ENCODE measurements around the gene BCL2L14.

Gene BCL2L14

GRCh38 chr12:12070674-12071656 is at the start of gene BCL2L14:
Gene BCL2L14, plus strand, starts transcription at chr12:12070939. Its CDS starts 8,367 bp downstream, at chr12:12079306.
- Histone ChIP-seq H3K9me3 (ENCODE audit: control insufficient read depth, low read length) (no peaks in the 10 kb centered on the region), H3K4me1 (ENCODE audit: control insufficient read depth, insufficient read depth, low read length) (peaks cover 3% of the 10 kb centered on the region), H3K36me3 (ENCODE audit: control insufficient read depth, insufficient read depth, low read length, severe bottlenecking) (no peaks in the 10 kb centered on the region), H3K27me3 (replicated peaks; ENCODE audit: control insufficient read depth, insufficient read depth, low read length) (peaks cover 19% of the 10 kb centered on the region), H3K4me3 (ENCODE audit: low read length) (no peak within 1 kb of the TSS), H3K9ac (ENCODE audit: low read length) (no peak within 1 kb of the TSS)
- no peak for DNase-seq (ENCODE audit: low read depth)

- Histone ChIP-seq H3K9me3 (ENCODE audit: control insufficient read depth, low read length) (peaks cover 2% of the 10 kb centered on the region), H3K27me3 (replicated peaks; ENCODE audit: control insufficient read depth, insufficient read depth, low read length) (no peaks in the 10 kb centered on the region), H3K9ac (ENCODE audit: low read length) (no peak overlapping the region), H3K4me1 (ENCODE audit: control insufficient read depth, insufficient read depth, low read length) (peaks cover 12% of the 10 kb centered on the region), H3K4me3 (ENCODE audit: low read length) (no peak overlapping the region), H3K36me3 (ENCODE audit: control insufficient read depth, insufficient read depth, low read length, severe bottlenecking) (no peaks in the 10 kb centered on the region)
- DNase-seq (ENCODE audit: low read depth), result no peak
Measured at GRCh38 chr12:12022306-12022936, 48.3 kb upstream of the BCL2L14 start.

GRCh38 chr12:12023456-12023855 is 47.3 kb upstream of the BCL2L14 start:
- no peak overlapping the region for H3K9ac ChIP-seq (ENCODE audit: low read length)
- H3K27me3 ChIP-seq (replicated peaks; ENCODE audit: control insufficient read depth, insufficient read depth, low read length), result no peaks in the 10 kb centered on the region
- no peaks in the 10 kb centered on the region for H3K36me3 ChIP-seq (ENCODE audit: control insufficient read depth, insufficient read depth, low read length, severe bottlenecking)
- DNase-seq (ENCODE audit: low read depth), result no peak
- H3K9me3 ChIP-seq (ENCODE audit: control insufficient read depth, low read length), result peaks cover 2% of the 10 kb centered on the region
- H3K4me1 ChIP-seq (ENCODE audit: control insufficient read depth, insufficient read depth, low read length), result peaks cover 2% of the 10 kb centered on the region
- no peak overlapping the region for H3K4me3 ChIP-seq (ENCODE audit: low read length)

GRCh38 chr12:12024911-12025682 is 45.6 kb upstream of the BCL2L14 start:
- Histone ChIP-seq H3K4me3 (ENCODE audit: low read length) (no peak overlapping the region), H3K36me3 (ENCODE audit: control insufficient read depth, insufficient read depth, low read length, severe bottlenecking) (no peaks in the 10 kb centered on the region), H3K9ac (ENCODE audit: low read length) (no peak overlapping the region), H3K4me1 (ENCODE audit: control insufficient read depth, insufficient read depth, low read length) (no peaks in the 10 kb centered on the region), H3K9me3 (ENCODE audit: control insufficient read depth, low read length) (peaks cover 2% of the 10 kb centered on the region), H3K27me3 (replicated peaks; ENCODE audit: control insufficient read depth, insufficient read depth, low read length) (no peaks in the 10 kb centered on the region)
- DNase-seq (ENCODE audit: low read depth), result no peak

- no peak overlapping the region for H3K9ac ChIP-seq (ENCODE audit: low read length)
- H3K36me3 ChIP-seq (ENCODE audit: control insufficient read depth, insufficient read depth, low read length, severe bottlenecking), result no peaks in the 10 kb centered on the region
- H3K4me3 ChIP-seq (ENCODE audit: low read length), result no peak overlapping the region
- H3K4me1 ChIP-seq (ENCODE audit: control insufficient read depth, insufficient read depth, low read length), result no peaks in the 10 kb centered on the region
- no peaks in the 10 kb centered on the region for H3K27me3 ChIP-seq (replicated peaks; ENCODE audit: control insufficient read depth, insufficient read depth, low read length)
- peaks cover 2% of the 10 kb centered on the region for H3K9me3 ChIP-seq (ENCODE audit: control insufficient read depth, low read length)
- no peak for DNase-seq (ENCODE audit: low read depth)
Measured at GRCh38 chr12:12025799-12026386, 44.8 kb upstream of the BCL2L14 start.

GRCh38 chr12:12028668-12029402 is 41.9 kb upstream of the BCL2L14 start:
- no peak for DNase-seq (ENCODE audit: low read depth)
- H3K9me3 ChIP-seq (ENCODE audit: control insufficient read depth, low read length), result peaks cover 2% of the 10 kb centered on the region
- H3K36me3 ChIP-seq (ENCODE audit: control insufficient read depth, insufficient read depth, low read length, severe bottlenecking), result no peaks in the 10 kb centered on the region
- H3K4me3 ChIP-seq (ENCODE audit: low read length), result no peak overlapping the region
- H3K4me1 ChIP-seq (ENCODE audit: control insufficient read depth, insufficient read depth, low read length), result peaks cover 7% of the 10 kb centered on the region
- no peaks in the 10 kb centered on the region for H3K27me3 ChIP-seq (replicated peaks; ENCODE audit: control insufficient read depth, insufficient read depth, low read length)
- H3K9ac ChIP-seq (ENCODE audit: low read length), result no peak overlapping the region

GRCh38 chr12:12029653-12030052 is 41.1 kb upstream of the BCL2L14 start:
- Histone ChIP-seq H3K9me3 (ENCODE audit: control insufficient read depth, low read length) (peaks cover 2% of the 10 kb centered on the region), H3K27me3 (replicated peaks; ENCODE audit: control insufficient read depth, insufficient read depth, low read length) (no peaks in the 10 kb centered on the region), H3K4me3 (ENCODE audit: low read length) (no peak overlapping the region), H3K36me3 (ENCODE audit: control insufficient read depth, insufficient read depth, low read length, severe bottlenecking) (no peaks in the 10 kb centered on the region), H3K9ac (ENCODE audit: low read length) (no peak overlapping the region), H3K4me1 (ENCODE audit: control insufficient read depth, insufficient read depth, low read length) (peaks cover 7% of the 10 kb centered on the region)
- no peak for DNase-seq (ENCODE audit: low read depth)

- H3K4me3 ChIP-seq (ENCODE audit: low read length), result peak overlapping the region; percentile 81
- no peaks in the 10 kb centered on the region for H3K27me3 ChIP-seq (replicated peaks; ENCODE audit: control insufficient read depth, insufficient read depth, low read length)
- peaks cover 7% of the 10 kb centered on the region for H3K4me1 ChIP-seq (ENCODE audit: control insufficient read depth, insufficient read depth, low read length)
- no peaks in the 10 kb centered on the region for H3K36me3 ChIP-seq (ENCODE audit: control insufficient read depth, insufficient read depth, low read length, severe bottlenecking)
- peak overlapping the region; percentile 82 for H3K9ac ChIP-seq (ENCODE audit: low read length)
- H3K9me3 ChIP-seq (ENCODE audit: control insufficient read depth, low read length), result no peaks in the 10 kb centered on the region
- no peak for DNase-seq (ENCODE audit: low read depth)
Measured at GRCh38 chr12:12032260-12032791, 38.4 kb upstream of the BCL2L14 start.

- Histone ChIP-seq H3K9me3 (ENCODE audit: control insufficient read depth, low read length) (no peaks in the 10 kb centered on the region), H3K36me3 (ENCODE audit: control insufficient read depth, insufficient read depth, low read length, severe bottlenecking) (no peaks in the 10 kb centered on the region), H3K4me1 (ENCODE audit: control insufficient read depth, insufficient read depth, low read length) (peaks cover 7% of the 10 kb centered on the region), H3K9ac (ENCODE audit: low read length) (peak overlapping the region; percentile 82), H3K27me3 (replicated peaks; ENCODE audit: control insufficient read depth, insufficient read depth, low read length) (no peaks in the 10 kb centered on the region), H3K4me3 (ENCODE audit: low read length) (peak overlapping the region; percentile 81)
- peak; percentile 87 for DNase-seq (ENCODE audit: low read depth)
Measured at GRCh38 chr12:12032851-12033797, 37.6 kb upstream of the BCL2L14 start.
